Middle frontal gyrus (tissue), 1 donor: ENCODE data around the gene NCOA7.
A peak's percentile ranks its signal among the peaks of the same experiment; 100 is the strongest.

ENCODE experiments used
- DNase-seq: peaks from one replicate; pipeline ENCODE4 v3.0.0-alpha.2; 2015; ENCODE audit warnings: low spot score; ENCODE audit errors: extremely low spot score

The NCOA7 gene, protein sequence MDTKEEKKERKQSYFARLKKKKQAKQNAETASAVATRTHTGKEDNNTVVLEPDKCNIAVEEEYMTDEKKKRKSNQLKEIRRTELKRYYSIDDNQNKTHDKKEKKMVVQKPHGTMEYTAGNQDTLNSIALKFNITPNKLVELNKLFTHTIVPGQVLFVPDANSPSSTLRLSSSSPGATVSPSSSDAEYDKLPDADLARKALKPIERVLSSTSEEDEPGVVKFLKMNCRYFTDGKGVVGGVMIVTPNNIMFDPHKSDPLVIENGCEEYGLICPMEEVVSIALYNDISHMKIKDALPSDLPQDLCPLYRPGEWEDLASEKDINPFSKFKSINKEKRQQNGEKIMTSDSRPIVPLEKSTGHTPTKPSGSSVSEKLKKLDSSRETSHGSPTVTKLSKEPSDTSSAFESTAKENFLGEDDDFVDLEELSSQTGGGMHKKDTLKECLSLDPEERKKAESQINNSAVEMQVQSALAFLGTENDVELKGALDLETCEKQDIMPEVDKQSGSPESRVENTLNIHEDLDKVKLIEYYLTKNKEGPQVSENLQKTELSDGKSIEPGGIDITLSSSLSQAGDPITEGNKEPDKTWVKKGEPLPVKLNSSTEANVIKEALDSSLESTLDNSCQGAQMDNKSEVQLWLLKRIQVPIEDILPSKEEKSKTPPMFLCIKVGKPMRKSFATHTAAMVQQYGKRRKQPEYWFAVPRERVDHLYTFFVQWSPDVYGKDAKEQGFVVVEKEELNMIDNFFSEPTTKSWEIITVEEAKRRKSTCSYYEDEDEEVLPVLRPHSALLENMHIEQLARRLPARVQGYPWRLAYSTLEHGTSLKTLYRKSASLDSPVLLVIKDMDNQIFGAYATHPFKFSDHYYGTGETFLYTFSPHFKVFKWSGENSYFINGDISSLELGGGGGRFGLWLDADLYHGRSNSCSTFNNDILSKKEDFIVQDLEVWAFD

DNA sequence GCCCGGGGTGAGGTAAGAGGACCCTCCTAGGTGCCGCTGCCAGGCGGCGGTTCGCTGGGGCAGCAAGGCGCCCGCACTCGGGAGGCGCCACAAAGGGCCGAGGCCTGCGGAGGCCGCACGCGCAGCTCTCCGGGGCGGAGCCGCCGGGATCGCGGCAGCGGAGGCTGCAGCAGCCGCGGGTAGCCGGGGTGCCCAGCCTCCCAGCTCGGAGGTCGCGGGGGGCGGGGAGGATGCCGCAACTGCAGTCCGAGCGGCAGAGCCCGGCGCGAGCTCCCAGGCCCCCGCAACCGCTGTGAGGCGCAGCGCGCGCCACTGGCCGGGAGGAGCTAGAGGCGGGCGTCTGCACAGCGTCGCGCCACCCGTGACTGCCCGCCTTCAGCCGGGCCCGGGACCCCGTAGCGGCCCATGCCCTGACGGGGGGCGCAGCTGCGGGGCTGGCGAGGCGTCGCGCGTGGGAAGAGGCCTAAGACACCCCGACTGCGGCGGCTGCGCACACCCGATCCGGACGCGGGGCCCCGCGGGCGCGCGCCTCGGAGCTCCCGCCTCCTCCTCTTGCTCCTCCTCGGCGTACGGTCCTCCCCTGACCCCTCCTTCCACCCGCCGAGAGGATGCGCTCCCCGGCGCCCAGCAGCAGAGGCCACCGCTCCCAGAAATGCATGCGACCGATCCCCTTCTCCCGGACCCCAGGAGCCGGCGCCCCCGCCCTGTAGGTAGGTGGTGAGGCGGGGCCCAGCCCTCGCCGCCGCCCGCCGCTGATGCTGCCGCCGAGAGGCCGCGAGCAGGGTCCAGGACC lies at the start of gene NCOA7:
TSS of gene NCOA7 (plus strand) at position 603 of the 793 bp plus-strand sequence. CDS start 24,395 bp downstream, outside the sequence.
- peak; percentile 76 for DNase-seq

DNA sequence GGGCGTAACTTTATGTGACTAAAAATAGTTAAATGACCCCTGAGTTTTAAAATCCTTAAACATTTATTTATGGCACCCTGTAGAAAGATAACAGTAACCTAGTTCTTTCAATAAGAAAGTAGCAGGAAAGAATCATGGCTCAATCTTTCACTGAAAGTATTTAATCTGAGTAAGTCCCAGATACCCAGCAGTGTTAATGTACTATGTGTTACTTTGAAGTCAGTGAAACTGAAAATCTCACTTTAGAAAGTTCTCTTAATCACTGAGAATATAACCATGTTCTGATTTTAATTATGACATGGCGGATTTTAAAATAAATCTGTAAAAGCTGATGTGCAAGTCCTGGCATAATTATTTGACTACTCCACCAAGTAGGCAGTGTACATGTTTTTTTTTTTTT lies 49.4 kb upstream of the NCOA7 start:
- DNase-seq = no peak

DNA sequence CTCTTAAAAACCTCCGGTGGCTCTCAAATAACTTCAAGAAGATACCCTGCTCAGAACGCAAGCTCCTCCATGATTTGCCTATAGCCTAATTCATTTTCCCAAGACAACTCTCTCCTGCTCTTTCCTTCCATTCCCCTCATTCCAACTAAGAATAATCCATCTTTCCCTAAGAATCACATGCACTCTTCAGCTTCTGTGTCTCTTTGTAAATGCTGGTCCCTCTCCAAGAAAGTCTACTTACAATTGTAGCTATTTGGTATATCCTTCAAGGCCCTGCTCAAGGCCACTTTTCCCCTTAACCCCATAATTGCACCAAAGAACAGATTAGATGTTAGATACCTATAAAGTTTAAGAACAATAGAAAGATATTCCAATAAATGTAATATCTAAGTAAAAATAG lies 48.7 kb upstream of the NCOA7 start:
- DNase-seq = no peak

DNA sequence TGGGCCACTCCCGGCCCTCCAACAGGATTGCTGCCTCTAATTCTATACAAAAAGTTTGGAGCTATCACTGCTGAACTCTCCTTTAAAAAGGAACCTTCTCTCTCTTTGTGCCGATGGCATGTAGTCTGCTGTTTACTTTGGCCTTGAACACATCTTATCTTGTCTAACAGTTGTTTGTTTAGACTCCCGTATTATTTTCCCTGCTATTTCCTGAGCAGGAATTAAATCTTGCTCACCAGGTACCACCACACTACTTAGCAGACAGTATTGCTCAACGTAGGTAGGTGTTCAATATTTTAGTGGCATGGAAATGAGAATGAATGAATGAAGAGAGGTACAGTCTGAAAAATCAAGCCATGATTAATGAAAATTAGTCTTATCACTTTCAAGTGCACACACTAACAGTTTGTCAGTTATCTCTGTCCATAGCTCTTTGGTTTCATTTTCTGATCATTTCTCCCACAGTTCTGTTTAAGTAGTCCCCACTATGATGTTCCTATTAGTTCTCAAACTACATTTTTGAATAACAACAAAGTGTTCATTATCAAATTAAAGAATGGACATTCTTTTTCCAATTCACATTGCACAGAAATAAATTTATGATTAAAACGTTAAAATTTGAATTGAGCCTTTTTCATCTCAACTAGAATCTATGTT lies 48.2 kb upstream of the NCOA7 start:
- DNase-seq = no peak

DNA sequence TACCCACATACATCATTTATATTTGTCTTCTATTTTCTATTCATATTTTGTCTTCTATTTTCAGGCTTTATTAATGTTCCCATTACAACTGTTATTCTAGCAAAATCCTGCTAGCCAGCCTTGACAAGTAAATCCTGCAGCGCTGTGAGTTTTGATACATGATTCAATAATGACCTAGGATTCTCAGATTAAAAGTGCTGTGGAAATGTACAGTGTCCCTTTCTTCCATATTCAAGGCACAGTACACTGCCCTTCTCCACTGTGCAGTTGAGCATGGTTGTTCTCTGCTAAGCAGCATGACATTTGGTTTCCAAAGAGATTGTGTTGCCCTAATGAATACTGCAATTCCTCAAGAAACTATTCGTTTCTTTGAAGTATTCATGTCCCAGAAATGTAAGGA lies 47.2 kb upstream of the NCOA7 start:
- no peak for DNase-seq

DNA sequence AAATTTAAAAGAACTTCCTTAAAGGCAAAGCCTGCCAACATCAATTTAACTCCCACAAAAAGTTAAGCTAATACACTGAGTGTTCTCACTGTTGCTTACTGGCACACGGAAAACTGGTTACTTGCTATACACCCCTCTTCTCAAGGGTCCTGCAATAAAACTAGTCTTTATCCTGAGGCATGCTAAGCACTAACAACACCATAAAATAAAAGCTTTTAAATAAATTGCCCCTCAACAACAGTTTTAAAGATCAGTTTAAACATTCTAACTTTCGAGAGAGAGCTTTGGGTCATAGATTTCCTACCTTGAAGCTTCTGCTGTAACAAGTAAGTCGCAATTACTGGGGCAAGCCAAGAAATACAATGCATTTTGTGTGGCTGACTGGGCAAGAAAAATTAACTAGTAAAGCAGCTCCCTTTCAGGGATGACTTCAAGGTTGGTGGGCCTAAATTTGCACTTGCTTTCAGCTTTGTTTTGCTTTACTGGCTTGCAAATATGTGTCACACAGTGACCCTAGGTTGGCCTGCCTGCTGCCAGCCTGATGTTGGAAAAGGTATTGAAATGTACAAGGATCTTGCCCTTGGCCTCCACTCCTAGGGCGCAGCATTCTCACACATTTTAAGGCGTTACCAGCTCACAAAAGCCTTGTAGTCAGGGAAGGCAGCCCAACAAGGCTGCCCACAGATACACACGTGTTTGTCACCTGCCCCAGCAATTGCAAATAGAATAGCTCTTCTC lies 45.3 kb upstream of the NCOA7 start:
- no peak for DNase-seq

DNA sequence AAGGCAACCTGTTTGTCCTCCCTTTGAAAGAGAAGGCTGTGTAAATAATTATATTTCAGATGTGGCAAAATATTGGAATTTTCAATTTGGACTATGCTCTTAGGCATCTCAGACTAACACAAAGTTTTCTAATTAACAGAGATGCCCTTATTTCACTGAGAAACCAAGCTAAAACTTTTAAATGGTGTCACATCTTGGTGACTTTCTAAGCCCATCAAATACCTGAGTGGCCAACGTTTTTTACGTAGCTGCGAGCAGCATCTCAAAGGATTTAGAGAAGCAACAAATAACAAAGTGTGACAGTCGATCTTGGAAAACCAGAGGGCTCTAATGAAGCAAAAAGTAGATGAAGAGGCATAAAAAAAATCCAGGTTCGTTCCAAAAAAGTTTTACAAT lies 44.7 kb upstream of the NCOA7 start:
- no peak for DNase-seq

DNA sequence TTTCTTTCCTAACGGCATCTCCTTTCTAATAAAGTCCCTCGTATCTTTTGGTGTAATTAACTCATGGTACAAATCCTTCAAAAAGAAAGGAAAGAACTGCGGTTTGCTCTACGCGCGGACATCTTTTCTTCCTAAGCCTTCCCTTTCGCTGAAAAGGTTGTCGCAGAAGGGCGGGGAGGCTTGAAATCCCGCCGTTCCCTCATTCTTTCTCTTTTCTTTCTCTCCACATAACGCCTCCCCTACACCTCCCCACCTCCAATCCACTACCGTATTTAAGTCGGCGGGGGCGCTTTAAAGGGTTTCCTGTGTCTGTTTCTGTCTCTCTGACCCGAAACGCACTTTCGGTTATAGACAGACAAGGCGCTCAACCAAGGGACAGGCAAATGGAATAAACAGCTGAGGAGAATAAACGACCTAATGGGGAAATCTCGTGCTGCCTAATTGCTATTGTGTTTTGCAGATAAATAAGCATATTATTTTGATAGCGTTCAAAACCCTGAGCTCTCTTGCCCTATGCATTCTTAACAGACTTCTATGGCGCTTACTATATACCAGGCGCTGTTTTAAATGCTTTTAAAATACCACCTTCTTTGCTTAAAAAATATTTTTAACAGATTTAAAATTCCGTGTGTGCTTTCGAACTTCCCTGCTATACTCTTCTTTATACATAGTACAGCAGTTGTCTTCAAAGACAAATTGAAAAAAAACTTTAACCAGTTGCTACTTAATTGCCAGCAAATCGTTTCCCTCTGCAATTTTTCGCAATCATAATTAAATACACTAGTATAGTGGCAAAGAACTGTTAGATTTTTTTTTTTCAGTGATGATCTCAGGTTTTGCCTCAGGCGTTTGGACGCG lies 43.8 kb upstream of the NCOA7 start:
- DNase-seq = peak; percentile 27

DNA sequence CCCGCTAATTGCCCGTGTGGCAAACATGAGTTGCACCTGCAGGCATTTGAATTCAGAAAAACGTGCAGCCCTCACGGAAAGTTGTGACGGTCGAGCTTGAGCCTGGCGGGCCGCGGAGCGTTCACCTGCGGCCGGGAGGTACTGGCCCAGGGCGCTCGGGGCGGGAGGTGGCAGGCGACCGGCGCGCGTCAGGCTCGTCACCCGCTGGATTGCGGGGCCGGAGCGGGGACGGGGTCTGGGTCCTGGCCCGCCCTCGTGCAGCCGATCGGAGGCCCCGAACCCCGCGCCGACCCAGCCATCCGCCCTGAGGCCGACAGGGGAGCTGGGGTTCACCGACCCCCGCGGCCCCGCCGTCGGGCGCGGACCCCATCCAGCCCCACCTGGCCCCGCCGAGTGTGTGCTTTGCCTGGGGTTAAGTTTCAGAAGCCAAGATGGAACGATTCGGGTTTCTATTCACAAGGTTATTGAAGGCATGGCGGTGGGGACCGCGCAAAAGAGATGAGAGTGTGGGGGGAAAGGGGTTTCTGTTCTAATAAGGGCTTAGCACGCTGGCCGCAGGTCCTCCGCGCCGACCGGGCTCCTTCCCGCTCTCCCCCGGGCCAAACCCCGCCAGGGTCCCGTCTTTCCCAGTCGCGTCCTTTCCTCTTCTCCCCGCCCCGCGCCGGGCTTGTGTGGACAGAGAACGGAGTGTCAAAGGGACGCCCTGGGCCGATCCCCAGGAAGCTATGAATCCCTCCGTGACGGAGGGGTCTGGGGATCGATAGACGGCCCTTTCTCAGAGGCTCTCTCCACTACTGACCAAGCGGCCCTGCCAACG lies 43.0 kb upstream of the NCOA7 start:
- no peak for DNase-seq

DNA sequence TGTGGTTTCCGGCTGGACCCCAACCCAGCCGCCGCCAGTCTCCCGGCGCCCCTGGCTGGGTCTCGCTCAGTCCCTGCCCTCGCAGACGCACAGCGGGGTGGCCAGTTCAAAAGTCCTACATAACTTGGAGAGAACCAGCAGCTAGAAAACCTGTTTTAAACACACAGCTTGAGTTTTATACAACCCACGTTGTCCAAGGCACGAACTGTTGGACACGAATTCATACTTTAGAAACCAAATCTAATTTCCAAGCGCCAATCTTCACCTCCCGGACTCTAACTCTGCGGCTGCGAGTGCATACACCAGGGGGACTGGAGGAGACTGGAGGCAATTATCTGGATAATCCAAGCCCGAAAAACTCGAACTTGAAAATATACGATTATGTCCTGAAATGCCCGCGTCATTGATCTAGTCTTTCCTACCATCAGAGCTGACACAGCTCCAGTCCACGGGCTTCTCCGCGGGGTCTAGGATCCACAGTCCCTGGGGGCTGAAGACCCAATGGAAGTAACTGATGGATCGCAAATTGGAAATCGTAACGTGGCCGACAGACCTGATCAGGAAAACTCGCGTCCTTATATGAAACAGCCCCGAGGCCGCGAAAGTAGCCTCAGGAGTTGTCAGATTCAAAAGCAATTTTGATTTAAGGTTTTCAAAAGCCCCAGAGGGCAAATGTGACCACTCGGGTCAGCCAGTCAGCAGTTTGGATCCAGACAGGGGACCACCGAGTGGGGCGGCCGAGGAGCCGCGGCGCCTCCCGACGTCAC lies 42.2 kb upstream of the NCOA7 start:
- DNase-seq = no peak

DNA sequence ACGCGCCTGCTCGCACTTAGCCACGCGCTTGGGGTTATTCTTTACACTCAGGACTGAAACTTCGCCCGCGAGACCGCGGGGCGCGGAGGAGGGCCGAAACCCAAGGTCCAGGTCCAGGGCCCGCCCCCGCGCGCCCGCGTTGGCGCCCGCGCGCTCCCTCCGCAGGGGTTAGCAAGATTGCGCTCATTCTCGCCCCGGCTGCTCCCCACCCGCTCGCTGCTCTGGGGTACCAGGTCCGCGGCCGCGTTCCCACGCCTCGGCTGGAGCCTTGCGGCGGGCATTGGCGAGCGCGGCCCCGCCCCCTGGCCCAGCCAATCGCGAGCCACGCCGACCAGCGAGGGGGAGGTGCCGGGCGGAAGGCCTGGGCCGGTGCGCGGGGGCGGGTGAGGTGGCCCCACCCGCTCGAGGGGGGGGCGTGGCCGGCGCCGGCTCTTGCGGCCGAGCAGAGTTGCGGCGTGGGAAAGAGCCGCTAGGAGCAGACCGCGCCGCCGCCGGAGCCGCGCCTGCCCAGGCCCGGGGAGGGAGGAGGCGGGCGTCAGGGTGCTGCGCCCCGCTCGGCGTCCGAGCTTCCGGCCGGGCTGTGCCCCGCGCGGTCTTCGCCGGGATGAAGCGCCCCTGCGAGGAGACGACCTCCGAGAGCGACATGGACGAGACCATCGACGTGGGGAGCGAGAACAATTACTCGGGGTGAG lies 41.4 kb upstream of the NCOA7 start, which contains the start of gene HEY2:
TSS of gene HEY2 (plus strand) at position 460 of the 692 bp plus-strand sequence. CDS start at position 605, 145 bp downstream.
- DNase-seq = peak; percentile 84

DNA sequence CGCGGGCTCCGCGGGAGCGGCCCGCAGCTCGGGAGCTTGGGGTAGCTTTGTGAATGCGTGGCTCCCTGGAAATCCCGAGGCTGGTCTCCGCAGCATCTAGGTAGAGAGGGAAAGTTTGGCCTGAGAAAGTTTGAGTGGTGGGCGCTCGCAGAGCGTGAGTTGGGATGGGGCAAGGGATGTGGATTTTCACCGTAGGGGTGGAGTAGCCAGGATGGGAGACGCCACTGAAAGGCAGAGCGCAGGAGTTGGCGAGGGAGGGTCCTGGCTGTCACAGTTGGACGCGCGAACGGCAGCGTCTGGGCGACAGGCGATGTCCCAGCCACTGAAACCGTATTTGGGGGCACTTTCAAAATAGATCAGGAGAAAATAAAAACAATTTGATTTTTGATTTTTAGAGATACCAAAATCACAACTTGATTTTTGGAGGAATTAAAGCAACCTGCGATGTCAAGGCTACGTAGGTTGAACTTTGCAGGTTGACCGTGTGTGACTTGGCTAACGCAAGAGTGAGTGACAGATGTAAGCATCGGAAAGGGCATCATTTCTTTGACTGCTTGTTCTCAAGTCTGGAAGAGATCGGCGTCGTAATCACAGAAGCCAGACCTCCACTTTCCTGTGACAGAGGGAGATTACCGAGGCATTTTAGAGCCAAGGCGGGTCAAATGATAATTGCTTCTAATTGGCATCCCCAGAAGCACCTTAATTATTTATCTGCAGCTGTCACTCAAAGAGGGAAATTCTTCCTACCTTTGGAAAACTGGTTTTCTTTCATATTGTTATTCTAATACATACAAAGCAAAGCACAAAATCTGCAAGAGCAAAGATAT lies 40.7 kb upstream of the NCOA7 start:
- no peak for DNase-seq

DNA sequence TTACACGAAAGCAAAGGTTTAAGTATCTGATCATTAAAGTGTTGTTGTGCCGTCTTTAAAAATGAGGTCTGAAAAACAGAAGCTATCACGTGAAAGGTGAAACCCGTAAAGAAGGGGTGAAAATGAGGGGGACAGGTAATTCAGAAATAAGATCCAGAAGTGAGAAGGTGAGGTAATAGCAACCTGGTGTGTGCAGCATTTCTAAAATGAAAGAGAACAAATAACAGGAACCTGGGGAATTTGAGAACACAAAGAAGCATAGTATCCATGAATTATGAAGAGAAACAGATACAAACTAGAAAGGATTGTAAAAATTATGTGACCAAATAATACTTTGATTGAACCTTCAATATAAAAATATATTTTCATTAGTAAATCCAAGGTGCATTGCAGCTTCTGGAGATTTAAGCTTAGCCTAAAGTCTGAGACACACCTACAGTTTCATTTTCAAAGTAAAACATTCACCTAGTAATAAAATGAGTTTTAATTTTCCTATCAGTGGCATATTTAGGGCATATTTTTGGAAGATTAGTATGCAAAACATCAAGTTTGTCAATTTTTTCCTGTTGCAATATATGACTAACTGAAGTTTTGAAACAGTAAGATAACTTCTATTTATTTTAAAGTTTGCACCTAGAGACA lies 39.9 kb upstream of the NCOA7 start:
- no peak for DNase-seq

DNA sequence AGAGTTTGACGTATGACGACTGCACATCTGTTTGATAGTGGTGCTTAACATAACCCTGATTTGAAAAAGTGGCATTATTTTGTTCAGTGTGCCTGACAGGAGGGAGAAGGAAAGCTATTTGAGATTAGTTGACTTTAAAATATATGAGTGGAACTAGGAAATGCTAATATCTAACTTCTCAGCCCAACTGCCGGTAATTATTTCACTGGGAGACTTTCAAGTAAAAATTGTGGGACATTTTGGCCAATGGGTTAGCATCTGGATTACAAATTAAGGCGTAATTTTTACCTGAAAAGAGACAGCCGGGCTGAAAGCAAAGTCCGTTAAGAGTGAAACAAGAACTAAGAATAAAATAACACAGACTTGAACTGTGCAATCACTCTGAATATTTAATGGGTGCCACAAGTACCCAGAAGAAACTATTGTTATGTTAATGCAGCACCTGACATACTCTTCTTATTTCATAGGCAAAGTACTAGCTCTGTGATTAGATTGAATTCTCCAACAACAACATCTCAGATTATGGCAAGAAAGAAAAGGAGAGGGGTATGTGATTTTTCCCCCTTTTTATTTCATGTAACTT lies 39.3 kb upstream of the NCOA7 start:
- no peak for DNase-seq

DNA sequence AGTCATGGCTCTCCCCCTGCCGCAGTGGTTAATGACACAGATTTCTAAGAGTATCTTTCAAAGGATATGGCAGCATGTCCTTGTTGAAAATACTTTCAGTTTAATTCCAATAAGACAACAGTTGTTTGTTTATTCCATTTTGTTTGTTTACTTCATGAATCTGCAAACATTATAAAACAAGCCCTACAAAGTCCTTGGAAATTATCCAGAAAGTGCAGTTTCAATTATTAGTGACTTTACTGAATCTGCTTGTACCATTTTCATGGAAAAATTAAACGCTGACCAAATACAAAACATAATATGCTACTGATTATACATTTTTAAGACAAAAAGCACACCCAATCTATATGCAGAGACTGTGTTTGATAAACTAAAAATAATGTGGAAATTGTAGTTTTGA lies 38.0 kb upstream of the NCOA7 start:
- DNase-seq = no peak
